ENCODE data around the gene RFNG. TPM values are rescaled to one million over a fixed set of nuclear protein-coding genes. Genes with fewer than 3 reads are reported as not detected.

RFNG gene
- total RNA-seq, 1 experiment from 2014 or later = 46.7 TPM

GRCh38 chr17:82012640-82013295 lies 38.8 kb downstream of the RFNG start:
- BruUV-seq (replicated peaks) = no TSS peak
- Histone ChIP-seq H3K9me3 (ENCODE audit: low read length) (no peaks in the 10 kb centered on the region), H3K27ac (ENCODE audit: low read length) (no peak overlapping the region), H3F3A (ENCODE audit: low read length, unreplicated experiment) (no peaks in the 10 kb centered on the region), H3K27me3 (ENCODE audit: low read length) (no peaks in the 10 kb centered on the region), H3K9me2 (replicated peaks; ENCODE audit: low read length) (no peaks in the 10 kb centered on the region), H3K4me2 (ENCODE audit: low read length) (no peak overlapping the region), H3K4me1 (ENCODE audit: insufficient read depth, low read length) (no peaks in the 10 kb centered on the region), H3K9ac (ENCODE audit: low read length) (no peak overlapping the region), H3K4me3 (ENCODE audit: low read length) (no peak overlapping the region), H3K36me3 (ENCODE audit: low read depth, low read length) (no peaks in the 10 kb centered on the region), H2AFZ (ENCODE audit: low read length) (no peak overlapping the region), H4K20me1 (ENCODE audit: low read length) (no peaks in the 10 kb centered on the region), H3K79me2 (ENCODE audit: low read length) (no peaks in the 10 kb centered on the region)
- TF ChIP-seq EZH2phosphoT487 (IDR thresholded peaks at IDR 0.05; ENCODE audit: borderline replicate concordance, low read length) = no peak
- no peak for TF ChIP-seq CTCF (conservative IDR thresholded peaks at IDR 0.05; ENCODE audit: low read depth, low read length)
- TF ChIP-seq EZH2 (IDR thresholded peaks at IDR 0.05; ENCODE audit: low read length, unreplicated experiment) = no peak
- ChIA-PET POLR2A (ENCODE audit: unreplicated experiment) (no interaction called here), CTCF (no interaction called here)
- ATAC-seq = no peak
- intact Hi-C loops (cut with micrococcal nuclease) = no loop called here
- DNase-seq = no peak

- H3K27me3 ChIP-seq (ENCODE audit: low read length) = no peaks in the 10 kb centered on the region
- no peak overlapping the region for H3K4me2 ChIP-seq (ENCODE audit: low read length)
- H3K9ac ChIP-seq (ENCODE audit: low read length) = no peak overlapping the region
- H3K4me3 ChIP-seq (ENCODE audit: low read length) = no peak overlapping the region
- ATAC-seq (no peak), DNase-seq (no peak)
- TF ChIP-seq CTCF (conservative IDR thresholded peaks at IDR 0.05; ENCODE audit: low read depth, low read length) = no peak
- no peak for TF ChIP-seq EZH2 (IDR thresholded peaks at IDR 0.05; ENCODE audit: low read length, unreplicated experiment)
- TF ChIP-seq EZH2phosphoT487 (IDR thresholded peaks at IDR 0.05; ENCODE audit: borderline replicate concordance, low read length) = no peak
- no TSS peak for BruUV-seq (replicated peaks)
- no peaks in the 10 kb centered on the region for H3K9me3 ChIP-seq (ENCODE audit: low read length)
- H3K9me2 ChIP-seq (replicated peaks; ENCODE audit: low read length) = no peaks in the 10 kb centered on the region
- no peak overlapping the region for H3K27ac ChIP-seq (ENCODE audit: low read length)
- POLR2A ChIA-PET (ENCODE audit: unreplicated experiment) = no interaction called here
- H4K20me1 ChIP-seq (ENCODE audit: low read length) = no peaks in the 10 kb centered on the region
- no peak overlapping the region for H2AFZ ChIP-seq (ENCODE audit: low read length)
- no peaks in the 10 kb centered on the region for H3K36me3 ChIP-seq (ENCODE audit: low read depth, low read length)
- no peaks in the 10 kb centered on the region for H3K4me1 ChIP-seq (ENCODE audit: insufficient read depth, low read length)
- CTCF ChIA-PET = no interaction called here
- intact Hi-C loops (cut with micrococcal nuclease) = no loop called here
- no peaks in the 10 kb centered on the region for H3F3A ChIP-seq (ENCODE audit: low read length, unreplicated experiment)
- H3K79me2 ChIP-seq (ENCODE audit: low read length) = no peaks in the 10 kb centered on the region
These were observed 39.4 kb downstream of the RFNG start for GRCh38 chr17:82012261-82012639.

DNA sequence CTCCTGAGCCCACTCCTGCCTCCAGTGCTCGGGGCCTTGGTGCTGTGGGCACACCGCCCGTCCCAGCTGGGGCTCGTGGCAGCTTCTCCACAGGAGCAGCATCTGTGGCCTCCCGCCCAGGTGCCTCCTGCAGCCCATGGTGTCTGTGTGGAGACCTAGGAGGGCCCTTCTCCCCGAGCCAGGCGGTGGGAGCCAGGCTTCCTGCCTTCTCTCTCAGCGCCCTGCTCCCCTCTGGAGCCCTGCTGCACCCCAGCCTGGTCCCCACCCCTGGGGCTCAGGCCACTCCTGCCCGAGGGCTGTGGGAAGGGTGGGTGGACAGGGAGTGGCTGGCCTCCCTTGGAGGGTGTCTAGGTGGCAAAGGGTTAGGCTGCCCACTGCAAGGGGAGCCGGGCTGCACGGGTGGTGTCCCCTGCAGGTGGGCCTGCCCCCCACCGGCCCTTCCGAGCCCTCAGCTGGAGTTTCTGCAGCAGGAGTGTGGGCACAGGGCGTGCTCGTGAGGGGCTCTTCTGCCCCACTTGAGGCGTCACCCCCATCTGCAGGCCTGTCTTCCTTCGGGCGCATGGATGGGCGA lies 39.9 kb downstream of the RFNG start:
- DNase-seq = no peak
- no peaks in the 10 kb centered on the region for H3K27me3 ChIP-seq (ENCODE audit: low read length)
- H3K4me3 ChIP-seq (ENCODE audit: low read length) = no peak overlapping the region
- ATAC-seq = no peak
- no peaks in the 10 kb centered on the region for H3F3A ChIP-seq (ENCODE audit: low read length, unreplicated experiment)
- BruUV-seq (replicated peaks) = no TSS peak
- POLR2A ChIA-PET (ENCODE audit: unreplicated experiment) = no interaction called here
- no peak overlapping the region for H2AFZ ChIP-seq (ENCODE audit: low read length)
- no peaks in the 10 kb centered on the region for H3K9me2 ChIP-seq (replicated peaks; ENCODE audit: low read length)
- no peaks in the 10 kb centered on the region for H3K4me1 ChIP-seq (ENCODE audit: insufficient read depth, low read length)
- H3K79me2 ChIP-seq (ENCODE audit: low read length) = no peaks in the 10 kb centered on the region
- intact Hi-C loops (cut with micrococcal nuclease) = no loop called here
- CTCF ChIA-PET = no interaction called here
- no peaks in the 10 kb centered on the region for H3K9me3 ChIP-seq (ENCODE audit: low read length)
- no peaks in the 10 kb centered on the region for H4K20me1 ChIP-seq (ENCODE audit: low read length)
- no peak overlapping the region for H3K9ac ChIP-seq (ENCODE audit: low read length)
- H3K27ac ChIP-seq (ENCODE audit: low read length) = no peak overlapping the region
- H3K4me2 ChIP-seq (ENCODE audit: low read length) = no peak overlapping the region
- TF ChIP-seq CTCF (conservative IDR thresholded peaks at IDR 0.05; ENCODE audit: low read depth, low read length) (no peak), EZH2 (IDR thresholded peaks at IDR 0.05; ENCODE audit: low read length, unreplicated experiment) (no peak), EZH2phosphoT487 (IDR thresholded peaks at IDR 0.05; ENCODE audit: borderline replicate concordance, low read length) (no peak)
- no peaks in the 10 kb centered on the region for H3K36me3 ChIP-seq (ENCODE audit: low read depth, low read length)
